ENCODE results near the gene MEG3. TPM values are rescaled to one million over a fixed set of nuclear protein-coding genes. Genes with fewer than 3 reads are reported as not detected.

Gene MEG3
- polyA plus RNA-seq, 1 donor = 218 TPM

DNA sequence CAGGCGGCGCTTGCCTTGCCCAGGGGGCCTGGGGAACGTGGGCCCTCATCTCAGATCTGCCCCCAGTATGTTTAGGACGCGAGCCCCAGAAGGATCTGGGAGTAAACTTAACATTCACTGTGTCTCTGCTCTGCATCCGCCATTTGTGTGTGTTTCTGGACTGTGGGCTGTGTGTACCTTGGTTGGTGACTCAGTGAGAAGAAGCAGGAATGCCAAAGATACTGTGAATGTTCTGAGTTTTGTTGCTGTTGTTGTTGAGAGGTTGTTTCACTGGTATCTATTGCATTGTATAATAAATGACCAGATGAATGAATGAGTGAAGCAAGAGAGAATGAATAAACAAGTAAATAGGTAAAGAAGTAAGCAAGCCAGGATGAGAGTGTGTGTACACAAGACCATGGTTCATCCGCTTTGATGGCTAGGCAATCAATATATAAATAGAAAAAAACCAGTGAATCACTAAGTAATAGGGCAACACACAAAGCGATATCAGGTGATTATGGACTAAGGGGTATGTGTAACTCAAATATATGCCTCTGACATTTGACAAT lies 20.5 kb downstream of the MEG3 start:
- no peak for DNase-seq

DNA sequence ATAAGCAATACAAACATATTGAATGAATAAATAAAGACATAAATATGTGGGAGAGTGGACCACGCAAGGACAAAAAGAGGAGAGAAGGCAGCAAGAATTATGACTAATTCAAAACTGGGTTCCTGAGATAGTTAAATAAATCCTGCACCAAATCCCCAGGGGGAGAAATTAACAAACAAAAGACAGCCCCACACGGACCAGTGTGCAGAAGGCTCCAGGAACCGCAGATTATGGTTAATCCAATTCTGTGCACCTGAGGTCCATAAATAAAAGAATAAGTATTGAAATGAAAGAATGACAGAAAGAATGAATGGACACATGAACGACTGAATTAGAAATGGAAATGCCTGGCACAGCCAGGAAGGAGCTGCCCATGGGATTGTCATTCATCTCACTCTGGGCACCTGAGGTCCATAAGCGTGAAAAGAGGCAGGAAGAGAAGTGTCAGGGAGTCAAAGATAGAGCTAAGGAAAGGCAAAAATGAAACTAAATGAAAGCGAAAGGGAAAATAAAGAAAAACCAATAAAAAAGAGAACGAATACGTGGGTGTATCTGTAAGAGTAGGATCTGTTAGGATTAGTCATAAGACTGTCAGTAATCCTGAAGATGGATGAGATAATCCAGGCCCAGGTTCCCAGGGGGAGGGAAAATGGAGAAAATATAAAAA lies 23.3 kb downstream of the MEG3 start:
- DNase-seq = no peak

DNA sequence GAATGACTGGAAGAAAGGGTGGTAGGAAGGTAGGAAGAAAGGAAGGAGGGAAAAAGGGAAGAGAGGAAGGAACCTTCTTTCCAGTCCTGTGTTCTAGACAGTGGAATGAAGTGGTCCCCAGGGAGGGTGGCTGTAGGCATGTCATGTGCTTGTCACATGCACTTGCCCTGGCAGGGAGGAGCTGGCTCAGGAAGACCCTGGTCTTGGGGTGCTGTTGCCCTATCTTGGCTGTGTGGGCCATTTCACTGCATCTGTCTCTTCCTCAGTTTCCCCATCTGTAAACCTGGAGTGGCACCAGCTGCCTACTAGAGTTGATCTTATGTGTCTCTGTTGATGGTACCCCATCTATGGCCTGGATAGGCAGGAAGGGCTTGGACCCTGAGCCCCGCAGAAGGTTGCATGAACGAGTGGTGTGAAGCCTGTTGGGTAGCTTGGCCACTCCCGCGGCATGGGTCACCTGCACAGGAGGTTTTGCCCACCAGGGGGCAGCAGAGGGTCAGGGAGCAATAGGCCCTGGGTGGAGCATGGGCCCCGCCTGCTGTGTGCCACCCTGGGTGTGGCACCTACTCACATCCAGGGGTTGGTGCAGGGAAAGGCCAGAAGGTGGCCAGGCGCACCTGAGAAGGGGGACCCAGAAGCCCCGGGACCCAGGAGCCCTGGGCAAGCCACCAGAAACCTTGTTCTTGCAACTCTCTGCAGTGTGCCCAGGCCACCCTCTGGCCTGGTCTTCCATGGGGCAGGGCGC lies 25.1 kb downstream of the MEG3 start:
- DNase-seq = no peak

DNA sequence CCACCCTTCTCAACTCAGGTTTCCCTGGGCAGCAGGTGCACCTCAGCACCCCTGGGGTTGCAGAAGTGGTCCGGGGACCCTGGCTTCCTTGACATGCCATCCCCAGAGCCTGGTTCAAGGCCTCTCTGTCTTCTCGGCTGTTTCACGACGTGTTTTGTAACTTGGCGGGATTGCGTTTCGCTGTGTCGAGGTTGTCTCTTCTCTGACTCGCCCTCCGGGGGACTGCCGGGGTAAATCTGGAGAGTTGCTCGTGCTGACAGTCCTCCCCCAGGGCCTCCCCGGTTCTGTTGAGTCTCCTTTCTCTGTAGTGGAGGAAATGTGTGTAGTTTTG lies 25.6 kb downstream of the MEG3 start:
- no peak for DNase-seq

DNA sequence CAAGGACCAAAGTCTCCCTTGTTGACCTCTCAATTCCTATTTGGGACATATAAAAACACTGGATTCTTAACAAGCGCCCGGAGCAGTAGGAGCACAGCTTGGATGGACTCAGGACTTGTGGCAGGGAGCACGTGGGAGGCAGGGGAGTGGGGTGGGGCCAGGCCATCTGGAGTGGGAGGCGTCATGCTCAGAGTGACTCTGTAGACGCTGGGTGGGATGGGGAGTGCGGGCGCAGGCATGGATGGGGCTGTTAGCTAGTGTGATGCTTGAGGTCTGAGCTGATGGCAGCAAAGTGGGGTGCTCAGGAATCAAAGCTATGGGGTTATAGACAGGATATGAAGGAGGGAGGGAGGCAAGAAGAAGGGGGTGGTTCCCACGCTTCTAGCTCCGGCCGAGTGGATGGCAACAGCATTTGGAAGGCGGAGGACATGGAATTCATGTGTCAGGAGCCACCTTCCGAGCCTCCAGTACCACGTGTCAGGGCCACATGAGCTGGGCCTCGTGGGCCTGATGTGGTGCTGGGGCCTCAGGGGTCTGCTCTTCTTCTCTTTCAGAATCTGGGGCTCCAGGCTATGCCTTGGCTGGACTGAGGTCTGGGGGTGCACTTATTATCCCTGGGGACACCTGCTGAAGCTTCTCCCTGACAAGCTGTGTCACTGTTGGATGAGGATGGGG lies 26.2 kb downstream of the MEG3 start:
- no peak for DNase-seq

DNA sequence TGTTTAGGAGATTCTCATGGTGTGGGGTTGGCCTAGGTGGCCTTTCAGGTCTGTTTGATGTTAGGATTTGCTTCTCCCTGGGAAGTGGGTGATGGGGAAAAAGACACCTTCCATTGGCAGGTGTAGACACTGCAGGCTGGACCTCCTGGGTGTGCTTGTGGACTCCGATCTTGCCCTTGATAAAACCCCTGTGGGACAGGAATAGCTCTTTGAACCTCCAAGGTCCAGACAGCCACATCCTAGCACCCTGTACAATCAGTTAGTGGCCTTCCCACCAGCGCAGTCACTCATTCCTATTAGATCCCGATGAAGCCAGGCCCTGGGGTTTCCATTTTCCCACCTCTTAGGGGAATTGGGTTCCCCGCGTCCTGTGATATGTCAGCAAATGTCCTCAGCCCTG lies 28.5 kb downstream of the MEG3 start:
- no peak for DNase-seq

DNA sequence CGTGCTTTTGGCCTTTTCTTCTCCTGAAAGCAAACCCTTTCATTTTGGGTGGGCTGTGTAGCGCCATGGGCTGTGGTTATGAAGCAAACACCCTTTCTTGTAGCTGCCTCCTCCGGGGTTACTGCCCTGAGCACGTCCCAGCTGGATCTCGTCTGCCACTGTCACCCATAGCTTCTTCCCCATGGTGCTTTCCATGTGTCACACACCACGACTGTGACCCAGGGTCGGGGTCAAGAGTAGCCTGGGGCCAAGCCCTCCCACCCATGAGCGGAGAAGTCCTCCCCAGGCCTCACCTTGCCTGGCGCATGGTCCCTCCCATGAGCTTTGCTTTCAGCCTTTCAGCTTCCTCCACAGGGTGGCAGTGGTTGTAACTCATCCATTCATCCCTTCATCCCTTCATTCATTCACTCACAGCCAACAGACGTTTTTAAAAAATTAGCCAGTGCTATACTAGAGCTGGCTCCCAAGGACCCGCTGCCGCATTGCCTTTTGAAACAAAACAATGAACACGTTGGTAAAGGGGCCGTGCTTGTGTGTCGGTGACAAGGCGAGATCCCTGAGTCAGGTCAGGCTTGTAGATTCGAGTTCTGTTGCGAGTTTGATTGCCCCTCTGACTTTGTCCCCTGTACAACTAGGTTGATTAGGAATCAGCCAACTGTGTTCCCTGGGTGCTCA lies 29.5 kb downstream of the MEG3 start:
- no peak for DNase-seq

DNA sequence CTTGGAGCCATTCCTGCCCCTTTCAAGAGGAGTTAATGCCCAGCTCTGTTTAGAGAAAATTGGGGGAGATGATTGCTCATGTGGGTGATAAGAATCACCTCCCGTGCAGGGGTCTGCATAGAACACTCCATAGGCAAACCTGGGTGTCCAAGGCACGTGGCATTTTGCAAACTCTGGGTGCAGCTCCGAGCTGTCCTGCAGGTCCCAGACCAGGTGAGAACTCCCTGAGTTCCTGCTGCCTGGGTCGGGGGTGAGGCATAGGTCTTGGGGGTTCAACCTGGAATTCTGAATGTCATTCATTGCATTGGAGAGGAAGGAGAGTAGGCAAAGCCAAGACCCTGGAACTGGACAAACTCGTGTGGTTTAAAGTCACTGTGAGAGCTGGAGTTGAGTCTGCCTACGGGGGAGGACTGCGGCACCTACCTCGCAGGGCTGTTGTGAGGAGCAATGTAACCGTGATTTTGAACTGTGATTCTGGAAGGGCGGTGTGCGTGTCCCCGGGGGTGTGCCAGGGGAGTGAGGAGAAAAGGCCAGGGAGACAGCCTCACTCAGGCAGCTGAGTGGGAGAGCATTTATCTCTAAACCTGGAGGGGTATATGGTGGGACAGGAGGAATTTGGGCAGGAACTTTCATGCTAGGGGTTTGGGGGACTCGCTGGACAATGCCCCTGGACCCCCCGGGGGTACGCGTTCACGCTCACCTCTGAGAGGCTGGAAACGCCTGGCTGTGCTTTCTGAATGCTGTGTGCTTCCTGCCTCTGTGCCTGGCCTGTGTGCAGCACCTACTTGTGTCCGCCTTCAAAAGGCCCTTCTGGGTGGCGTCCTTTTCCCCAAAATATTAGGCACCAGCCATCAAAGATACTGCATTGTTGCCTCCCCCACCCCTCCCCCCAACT lies 30.4 kb downstream of the MEG3 start:
- DNase-seq = no peak

DNA sequence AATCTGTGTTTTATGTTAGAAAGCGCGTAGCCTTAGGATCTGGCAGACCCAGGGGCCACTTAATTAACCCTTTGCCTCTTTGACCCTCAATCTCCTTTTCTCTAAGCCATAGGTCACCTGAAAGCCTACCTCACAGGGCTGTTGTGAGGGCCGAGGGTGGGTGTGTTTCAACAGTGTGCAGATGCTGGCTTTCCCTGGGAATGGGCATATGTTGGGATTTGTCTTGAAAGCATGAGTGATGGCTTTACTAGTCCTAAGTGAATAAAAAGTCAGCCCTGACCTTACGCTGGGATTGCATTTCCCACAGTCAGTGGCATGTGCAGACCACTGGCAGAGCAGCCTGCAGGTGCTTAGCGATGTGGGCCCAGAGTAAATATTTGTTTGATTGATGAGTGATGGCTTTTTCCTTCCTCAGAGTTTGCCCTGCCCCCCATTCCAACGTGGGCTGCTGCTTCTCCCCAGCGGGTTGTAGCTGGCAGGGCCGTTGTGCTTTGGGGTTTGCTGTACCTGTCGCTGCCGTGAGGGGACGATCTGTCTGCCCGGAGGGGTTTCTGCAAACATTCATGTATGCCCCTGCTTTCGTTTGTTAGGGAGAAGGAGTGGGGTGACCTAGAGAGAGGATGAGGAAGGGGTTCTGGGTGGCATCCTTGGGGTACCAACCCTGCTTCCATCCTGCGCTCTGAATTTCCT lies 31.5 kb downstream of the MEG3 start:
- no peak for DNase-seq

DNA sequence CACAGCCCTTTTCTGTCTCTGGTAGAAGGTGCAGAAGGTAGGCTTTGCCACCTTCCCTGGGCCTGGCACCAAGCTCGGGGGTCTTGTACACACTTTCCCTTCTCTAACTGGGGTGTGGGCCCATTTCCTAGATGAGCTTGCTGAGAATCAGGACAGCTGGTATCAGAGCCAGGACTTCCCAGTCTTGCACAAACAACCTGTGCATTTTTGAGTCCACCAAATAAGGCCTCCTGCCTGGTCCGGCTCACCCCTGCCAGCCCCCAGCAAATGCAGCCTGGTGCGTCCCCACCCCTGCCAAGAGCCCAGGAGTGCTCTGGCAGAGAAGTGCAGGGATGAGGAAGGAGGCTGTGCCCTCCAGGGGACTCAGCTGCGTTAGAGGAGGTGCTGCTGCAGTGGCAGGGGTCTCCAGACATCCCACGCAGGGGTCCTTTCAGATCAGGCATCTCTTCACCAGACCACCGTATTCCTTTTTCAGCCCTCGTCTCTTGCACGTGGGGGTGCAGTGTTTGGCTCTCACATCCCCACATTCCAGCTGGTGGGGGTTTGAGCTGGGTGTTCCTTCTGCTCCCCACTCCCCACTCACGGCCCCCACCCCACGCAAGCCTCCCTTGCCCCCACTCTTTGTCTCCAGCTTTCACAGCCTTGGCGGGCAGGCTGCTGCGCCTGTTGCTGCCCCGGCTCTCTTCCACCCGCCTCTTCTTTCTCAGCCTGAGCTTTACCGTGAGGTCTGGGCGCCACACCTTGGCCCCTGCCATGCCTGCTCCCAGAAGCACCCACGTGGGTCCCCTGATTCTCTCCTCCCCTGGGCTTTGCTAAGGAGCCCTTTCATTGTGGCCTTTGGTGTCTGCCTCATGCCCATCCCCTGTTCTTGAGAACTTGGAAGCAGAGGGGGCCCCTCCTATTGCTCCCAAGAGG lies 32.3 kb downstream of the MEG3 start:
- no peak for DNase-seq

DNA sequence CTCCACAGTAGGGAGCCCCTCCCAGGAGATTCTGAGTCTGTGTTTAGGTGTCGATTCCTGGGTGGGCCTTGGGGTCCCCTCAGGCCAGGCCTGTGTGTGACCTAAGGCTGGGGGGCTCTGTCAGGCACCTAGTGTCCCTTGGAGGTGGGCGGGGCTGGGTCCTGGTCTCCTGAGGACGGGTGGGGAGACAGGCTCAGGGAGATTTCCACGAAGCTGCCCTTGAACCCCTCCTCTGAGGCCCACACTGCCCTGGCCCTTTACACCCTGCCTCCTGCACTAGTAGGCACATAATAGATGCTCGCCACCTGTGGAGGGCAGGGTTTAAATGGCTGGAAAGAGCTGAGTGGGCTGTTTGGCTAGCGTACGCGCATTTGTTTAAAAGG lies 32.9 kb downstream of the MEG3 start:
- DNase-seq = no peak

DNA sequence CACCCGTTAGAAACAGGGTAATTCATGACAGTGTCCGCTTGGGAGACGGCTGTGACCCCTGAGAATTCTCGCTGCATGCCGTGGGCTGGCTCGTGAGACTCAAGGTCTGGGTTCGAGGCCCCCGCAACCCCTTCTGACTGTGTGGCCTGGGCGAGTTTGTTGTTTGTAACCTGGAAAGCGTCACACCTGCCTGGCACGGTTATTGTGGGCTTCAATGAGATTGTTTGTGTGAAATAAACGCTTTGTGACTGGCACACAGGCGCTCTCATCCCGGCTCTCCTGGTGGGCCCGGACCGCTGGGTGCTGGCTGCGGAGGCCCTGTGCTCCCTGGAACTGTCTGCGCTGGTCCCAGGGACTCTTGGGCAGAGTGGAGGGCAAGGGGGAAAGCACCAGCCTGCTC lies 33.9 kb downstream of the MEG3 start:
- DNase-seq = no peak

DNA sequence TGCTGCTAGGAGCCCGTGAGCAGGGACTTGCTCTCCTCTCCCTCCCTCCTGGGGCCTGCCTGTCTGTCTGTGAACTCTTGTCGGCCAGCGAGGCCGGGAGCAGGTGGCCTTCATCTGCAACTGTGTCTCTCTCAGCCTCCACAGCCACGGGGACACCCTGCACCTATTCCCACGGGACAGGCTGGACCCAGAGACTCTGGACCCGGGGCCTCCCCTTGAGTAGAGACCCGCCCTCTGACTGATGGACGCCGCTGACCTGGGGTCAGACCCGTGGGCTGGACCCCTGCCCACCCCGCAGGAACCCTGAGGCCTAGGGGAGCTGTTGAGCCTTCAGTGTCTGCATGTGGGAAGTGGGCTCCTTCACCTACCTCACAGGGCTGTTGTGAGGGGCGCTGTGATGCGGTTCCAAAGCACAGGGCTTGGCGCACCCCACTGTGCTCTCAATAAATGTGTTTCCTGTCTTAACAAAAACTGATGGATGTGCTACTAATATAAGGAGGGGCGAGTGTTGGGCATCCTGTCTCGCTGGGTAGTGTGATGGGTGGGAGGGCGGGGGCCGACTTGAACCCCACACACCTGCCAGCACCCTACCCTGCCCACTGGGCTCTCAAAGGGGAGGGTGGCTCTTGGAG lies 34.8 kb downstream of the MEG3 start:
- no peak for DNase-seq

DNA sequence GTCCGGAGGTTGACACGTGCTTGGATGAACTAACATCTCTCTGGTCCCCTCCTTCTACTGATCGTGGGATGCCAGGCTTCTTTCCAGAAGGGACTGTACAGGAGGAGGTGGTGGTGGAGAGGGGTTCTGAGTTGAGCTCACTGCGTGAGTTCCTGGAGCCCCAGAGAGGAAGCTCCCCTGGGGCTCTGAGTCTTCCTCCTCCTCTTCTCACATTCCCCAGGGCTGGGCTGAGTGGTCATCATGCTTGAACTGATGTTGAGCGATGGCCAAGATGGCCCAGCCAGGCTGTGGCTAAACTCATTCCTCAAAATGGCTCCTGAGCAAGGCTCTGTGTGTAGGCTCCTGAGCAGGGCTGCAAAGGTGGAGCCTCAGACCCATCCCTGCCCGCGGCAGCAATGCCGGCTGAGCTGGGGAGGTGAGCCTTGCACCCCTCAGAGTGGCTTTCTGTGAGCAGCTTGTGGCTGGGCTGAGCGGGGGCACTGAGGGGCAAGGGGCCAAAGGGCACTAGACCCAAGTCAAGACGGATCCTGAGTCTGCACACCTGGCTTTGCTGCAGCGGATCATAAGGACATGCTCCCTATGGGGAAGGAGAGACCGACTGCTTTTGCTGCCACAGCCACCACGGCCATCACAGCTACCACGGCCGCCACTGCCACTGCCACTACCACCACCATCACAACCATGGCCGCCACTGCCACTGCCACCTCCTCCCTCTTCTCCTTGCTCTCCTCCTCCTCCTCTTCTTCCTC lies 35.4 kb downstream of the MEG3 start:
- no peak for DNase-seq

DNA sequence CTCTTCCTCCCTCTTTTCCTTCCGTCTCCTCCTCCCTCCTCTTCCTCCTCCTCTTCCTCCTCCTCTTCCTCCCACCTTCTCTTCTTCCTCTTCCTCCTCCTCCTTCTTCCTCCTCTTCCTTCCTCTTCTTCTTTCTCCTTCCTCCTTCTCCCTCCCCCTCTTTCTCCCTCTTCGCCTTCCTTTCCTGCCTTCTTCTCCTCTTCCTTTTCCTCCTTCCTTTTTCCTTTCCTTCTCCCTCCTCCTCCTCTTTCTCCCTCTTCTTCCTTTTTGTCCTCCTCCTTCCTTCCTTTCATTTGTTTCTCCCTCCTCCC lies 36.0 kb downstream of the MEG3 start:
- no peak for DNase-seq

DNA sequence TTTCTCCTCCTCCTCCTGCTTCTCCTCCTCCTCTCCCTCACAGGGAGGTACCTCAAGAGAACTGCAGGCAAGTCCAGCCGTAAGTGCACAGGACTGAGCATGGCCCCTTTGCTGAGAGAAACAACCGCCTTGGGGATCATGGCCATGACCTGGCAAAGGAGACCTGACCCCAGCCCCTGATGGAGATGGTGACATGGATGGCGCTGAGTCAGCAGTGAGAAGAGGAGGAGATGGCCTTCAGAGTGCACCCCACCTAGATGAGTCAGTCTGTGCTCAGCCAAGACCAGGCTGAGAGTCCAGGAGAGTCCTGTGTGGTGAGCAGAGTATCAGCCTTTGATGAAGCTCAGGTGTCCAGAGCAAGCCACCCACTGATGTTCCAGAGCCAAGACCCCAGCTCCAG lies 36.4 kb downstream of the MEG3 start:
- no peak for DNase-seq

DNA sequence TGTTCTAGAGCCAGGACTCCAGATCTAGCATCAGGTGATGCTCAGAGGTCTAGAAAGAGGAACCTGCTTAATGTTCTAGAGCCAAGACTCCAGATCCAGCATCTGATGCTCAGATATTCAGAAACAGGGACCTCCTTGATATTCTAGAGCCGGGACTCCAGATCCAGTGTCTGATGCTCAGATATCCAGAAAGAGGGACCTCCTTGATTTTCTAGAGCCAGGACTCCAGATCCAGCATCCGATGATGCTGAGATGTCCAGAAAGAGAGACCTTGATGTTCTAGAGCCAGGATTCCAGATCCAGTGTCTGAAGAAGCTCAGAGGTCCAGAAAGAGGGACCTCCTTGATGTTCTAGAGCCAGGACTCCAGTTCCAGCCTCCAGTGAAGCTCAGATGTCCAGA lies 36.9 kb downstream of the MEG3 start:
- DNase-seq = no peak

DNA sequence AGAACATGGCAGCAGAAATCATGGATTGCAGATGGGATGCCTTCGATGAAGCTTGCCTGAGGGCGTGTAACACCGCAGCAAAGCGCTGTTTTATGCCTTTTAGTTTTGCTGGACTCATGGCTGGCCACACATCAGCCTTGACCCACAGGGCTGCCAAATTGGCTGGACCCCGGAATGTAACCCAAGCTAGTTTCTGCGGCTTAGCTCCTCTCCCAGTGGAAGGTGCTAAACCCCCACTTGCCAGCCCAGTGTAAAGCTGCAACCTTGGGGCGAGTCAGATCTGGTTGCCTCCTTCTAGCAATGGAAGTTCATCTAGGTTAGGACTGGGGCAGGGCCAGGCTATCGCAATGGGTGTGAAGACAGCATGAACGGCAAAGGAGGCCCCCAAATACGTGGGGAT lies 38.3 kb downstream of the MEG3 start:
- DNase-seq = no peak

All from left kidney (tissue), 2 donors.